Astrocyte of the hippocampus (primary cell): ENCODE results near the gene TOLLIP.
"Not testable (repeated sequence)": the region's sequence is repeated elsewhere in the genome, so short reads cannot be mapped to it uniquely, and the experiment has no call there.

ENCODE experiments used
- DNase-seq: peaks from one replicate; pipeline ENCODE4 v3.0.0; 2011; ENCODE audit warnings: low read depth, low spot score

The TOLLIP gene

DNA sequence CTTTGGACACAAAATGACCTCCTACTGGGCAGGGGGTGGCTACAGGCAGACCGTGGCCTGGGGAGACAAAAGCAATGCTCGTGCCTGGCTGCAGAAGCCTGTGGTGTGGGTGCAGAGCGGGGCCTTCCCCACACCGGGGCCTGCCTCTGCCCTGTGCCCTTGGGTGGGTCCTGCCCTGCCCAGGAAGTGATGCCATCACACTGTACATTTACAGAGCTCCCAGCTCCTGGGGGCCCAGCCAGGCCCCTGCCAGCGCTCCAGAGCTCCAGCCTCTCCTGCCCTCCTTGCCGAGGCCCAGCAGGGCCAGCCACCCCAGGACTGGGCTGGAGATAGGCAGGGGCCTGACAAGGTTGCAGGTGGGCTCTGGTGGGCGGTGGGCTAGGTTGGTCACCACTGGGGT is 46.4 kb downstream of the TOLLIP start:
- DNase-seq = no peak

- peak; percentile 94 for DNase-seq
Measured at GRCh38 chr11:1262172-1263006, 47.0 kb downstream of the TOLLIP start.

DNA sequence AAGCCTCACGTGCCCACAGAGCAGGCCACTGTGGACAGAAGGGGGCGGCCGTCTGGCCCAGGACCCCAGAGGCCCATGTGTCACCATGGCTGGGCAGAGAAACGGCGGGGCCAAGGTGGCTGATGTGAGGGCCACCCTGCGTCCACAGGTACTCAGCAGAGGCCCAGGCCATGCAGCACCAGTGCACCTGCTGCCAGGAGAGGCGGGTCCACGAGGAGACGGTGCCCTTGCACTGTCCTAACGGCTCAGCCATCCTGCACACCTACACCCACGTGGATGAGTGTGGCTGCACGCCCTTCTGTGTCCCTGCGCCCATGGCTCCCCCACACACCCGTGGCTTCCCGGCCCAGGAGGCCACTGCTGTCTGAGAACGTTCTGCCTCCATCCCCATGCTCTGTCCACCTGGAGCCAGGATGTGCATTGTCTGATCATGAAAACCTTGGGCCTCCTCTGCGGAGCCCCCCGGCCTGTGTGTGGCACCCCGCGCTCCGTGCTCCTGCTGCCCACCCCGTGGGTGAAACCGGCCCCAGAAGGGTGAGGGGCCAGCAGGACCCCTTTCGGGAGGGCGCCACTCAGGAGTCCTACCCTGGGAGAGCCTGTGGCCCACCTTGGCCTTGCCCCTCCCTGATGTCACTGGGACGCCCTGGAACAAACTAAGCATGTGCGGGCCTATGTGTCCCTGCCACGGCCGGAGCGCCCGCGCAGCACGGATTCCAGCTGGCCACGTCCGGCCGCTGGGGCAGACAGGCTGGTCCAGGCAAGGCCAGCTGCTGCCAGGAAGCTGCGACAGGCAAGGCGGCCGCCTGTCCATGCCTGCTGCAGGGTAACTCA is 48.0 kb downstream of the TOLLIP start:
- no peak for DNase-seq

- DNase-seq = no peak
Measured at GRCh38 chr11:1260620-1261019, 48.8 kb downstream of the TOLLIP start.

- DNase-seq = no peak
Measured at GRCh38 chr11:1260023-1260501, 49.4 kb downstream of the TOLLIP start.

DNA sequence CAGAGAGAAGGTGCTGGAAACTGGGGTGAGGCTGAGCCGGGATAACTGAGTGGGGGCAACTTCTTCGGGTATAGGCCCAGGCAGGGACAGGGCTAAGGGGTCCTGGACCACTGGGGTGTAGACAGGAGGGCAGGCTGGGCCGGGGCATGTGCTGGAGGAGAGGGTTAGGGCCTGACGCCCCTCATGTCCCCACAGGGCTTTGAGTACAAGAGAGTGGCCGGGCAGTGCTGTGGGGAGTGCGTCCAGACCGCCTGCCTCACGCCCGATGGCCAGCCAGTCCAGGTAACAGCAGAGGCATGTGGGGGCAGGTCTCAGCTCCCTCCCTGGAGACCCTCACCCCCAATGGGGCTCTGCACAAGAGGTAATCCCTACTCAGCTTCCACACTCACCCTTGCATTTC is 49.9 kb downstream of the TOLLIP start:
- DNase-seq = no peak

DNA sequence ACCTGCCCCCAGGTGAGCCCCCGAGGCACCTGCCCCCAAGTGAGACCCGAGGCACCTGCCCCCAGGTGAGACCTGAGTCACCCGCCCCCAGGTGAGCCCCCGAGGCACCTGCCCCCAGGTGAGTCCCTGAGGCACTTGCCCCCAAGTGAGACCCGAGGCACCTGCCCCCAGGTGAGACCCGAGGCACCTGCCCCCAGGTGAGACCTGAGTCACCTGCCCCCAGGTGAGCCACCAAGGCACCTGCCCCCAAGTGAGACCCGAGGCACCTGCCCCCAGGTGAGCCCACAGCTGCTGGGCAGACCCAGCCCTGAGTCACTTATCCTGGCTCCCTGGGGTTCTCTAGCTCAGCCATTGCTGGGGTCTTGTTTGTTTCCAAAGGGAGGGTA is 50.4 kb downstream of the TOLLIP start:
- no peak for DNase-seq

DNA sequence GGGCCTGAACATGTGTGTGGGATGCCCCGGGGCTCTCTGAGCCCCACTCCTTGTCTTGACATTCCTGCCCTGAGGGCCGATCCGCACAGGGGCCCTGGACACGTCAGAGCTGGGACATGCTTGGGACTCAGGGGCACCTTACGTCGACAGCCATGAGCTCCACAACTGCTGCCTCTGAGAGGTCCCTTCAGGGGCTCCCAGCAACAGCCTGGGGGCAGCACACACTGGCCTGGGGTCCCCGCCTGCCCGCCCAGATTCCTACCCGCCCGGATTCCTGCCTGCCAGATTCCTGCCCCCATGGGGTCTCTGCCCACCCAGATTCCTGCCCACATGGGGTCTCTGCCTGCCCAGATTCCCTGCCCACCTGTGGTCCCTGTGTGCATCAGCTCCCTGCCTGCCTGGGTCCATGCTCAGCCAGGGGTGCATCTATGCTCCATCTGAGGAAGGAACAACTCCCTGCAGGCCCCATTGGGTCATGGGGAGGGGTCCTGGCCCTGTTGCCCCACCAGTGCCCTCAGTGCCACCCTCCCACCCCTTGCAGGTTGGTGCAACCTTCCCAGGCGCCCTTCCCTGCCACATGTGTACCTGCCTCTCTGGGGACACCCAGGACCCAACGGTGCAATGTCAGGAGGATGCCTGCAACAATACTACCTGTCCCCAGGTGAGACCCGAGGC is 50.9 kb downstream of the TOLLIP start:
- no peak for DNase-seq

DNA sequence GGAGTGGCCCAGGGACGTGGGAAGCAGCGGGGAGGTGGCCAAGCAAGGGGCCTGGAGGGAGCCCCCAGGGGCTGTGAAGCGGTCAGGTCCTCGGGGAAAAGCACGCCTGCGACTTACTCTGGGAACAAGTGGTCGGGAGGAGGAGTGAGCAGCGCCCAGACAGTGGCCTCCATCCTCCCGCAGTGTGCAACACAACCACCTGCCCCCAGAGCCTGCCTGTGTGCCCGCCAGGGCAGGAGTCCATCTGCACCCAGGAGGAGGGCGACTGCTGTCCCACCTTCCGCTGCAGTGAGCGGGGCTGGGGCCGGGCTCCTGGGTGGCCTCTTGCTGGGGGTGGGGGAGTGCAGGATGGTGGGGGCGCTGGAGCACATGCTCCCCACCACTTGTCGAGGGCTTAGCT is 51.5 kb downstream of the TOLLIP start:
- no peak for DNase-seq

DNA sequence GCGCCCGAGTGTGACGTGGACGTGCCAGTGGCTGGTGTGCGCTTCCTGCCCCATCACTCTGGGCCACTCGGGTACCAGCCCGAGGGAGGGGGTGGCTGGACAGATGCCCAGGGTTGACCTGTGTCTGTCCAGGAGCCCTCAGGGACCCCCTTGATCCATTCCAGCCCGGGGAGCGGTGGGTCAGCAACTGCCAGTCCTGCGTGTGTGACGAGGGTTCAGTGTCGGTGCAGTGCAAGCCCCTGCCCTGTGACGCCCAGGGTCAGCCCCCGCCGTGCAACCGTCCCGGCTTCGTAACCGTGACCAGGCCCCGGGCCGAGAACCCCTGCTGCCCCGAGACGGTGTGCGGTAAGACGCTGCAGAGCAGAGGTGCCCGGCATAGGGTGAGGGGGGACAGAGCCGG is 52.1 kb downstream of the TOLLIP start:
- no peak for DNase-seq

DNA sequence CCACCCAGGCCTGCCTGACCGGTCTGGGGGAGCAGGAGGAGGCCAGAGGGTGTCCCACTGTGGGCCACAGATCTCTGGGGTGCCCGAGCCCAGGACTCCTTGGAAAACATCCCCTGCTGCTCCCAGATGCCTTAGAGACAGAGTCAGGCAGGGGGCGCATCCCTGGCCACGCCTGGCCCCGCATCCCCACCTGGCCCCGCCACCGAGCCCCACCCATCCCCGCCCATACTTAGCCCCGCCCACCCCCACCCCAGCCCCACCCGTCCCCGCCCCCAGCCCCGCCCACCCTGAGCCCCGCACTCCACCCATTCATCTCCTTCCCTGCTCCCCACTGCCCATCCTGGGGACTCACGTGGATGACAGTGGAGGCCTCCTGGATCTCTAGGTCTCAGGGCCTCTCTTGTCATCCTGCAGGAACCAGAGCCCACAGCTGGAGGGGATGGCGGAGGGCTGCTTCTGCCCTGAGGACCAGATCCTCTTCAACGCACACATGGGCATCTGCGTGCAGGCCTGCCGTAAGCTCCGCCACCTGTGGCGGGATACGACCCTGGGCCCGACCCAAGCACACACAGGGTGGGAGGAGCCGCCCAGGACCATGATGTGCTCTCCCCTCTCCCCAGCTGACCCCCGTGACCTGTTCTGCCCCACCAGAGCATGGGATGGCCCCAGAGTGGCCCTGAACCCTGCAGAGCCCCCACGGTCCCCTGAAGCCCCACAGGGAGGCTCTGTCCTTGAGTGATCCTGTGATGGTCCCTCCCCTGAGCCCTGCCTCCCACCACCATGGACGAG is 53.0 kb downstream of the TOLLIP start:
- DNase-seq = no peak

GRCh38 chr11:1255151-1255550 is 54.3 kb downstream of the TOLLIP start:
- no peak for DNase-seq

DNA sequence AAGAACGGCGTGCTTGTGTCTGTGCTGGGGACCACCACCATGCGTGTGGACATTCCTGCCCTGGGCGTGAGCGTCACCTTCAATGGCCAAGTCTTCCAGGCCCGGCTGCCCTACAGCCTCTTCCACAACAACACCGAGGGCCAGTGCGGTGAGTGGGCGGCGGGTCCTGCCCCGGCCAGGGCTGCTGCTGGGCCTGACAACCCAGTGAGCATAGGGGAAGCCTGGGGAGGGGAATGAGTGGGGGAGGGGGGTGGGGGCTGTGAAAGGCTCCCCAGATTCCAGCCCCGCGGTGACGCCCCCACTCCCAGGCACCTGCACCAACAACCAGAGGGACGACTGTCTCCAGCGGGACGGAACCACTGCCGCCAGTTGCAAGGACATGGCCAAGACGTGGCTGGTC is 54.7 kb downstream of the TOLLIP start:
- DNase-seq = no peak

DNA sequence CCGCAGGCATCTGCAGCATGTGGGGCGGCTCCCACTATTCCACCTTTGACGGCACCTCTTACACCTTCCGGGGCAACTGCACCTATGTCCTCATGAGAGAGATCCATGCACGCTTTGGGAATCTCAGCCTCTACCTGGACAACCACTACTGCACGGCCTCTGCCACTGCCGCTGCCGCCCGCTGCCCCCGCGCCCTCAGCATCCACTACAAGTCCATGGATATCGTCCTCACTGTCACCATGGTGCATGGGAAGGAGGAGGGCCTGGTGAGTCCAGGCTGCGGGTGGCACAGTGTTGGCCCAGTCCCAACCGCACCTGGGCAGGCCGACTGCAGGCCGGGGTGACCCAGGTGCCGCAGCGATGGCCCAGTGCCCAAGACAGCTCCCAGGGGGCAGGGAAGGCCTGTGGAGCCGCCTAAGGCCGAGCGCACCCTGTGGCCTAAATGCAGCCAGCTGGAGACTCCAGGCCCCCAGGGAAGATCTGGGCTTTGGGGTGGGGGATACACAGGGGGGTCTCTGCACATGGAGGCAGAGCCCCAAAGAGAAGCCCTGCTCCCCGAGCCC is 55.3 kb downstream of the TOLLIP start:
- no peak for DNase-seq

DNA sequence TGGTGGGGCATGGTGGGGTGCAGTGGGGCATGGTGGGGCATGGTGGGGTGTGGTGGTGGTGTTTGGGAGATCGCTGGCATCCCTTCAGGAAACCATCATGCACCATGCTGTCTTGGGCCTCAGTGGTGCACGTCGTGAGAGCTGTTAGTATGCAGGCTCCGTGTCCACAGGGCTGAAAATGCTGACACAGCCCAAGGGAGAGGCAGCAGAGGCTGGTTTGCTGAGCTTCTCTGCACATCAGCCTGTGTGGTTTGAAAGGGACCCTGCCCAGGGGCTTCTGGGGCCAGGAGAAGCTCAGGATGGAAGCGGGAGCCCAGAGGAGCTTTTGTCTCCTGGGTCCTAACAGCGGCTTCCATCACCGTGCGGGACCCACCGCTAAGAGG is 56.3 kb downstream of the TOLLIP start:
- DNase-seq = no peak

DNA sequence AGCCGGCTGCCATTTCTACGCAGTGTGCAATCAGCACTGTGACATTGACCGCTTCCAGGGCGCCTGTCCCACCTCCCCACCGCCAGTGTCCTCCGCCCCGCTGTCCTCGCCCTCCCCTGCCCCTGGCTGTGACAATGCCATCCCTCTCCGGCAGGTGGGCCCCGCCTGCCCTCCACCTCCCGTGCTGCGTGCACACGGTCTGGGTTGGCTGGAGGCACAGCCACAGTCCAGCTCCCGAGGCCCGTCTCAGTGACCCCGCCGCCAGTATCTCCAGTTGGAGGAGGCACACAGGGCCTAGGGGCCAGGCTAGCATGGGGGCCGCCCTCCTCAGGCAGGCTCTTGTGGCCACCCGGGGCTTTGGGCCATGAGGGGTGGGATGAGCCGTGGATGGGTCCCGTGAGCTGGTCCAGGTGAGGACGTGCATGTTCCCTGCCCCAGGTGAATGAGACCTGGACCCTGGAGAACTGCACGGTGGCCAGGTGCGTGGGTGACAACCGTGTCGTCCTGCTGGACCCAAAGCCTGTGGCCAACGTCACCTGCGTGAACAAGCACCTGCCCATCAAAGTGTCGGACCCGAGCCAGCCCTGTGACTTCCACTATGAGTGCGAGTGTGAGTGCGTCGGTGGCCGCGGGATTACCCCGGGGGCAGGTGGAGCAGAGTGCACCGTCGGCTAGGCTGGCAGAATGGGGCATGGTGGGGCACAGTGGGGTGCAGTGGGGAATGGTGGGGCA is 56.9 kb downstream of the TOLLIP start:
- no peak for DNase-seq

DNA sequence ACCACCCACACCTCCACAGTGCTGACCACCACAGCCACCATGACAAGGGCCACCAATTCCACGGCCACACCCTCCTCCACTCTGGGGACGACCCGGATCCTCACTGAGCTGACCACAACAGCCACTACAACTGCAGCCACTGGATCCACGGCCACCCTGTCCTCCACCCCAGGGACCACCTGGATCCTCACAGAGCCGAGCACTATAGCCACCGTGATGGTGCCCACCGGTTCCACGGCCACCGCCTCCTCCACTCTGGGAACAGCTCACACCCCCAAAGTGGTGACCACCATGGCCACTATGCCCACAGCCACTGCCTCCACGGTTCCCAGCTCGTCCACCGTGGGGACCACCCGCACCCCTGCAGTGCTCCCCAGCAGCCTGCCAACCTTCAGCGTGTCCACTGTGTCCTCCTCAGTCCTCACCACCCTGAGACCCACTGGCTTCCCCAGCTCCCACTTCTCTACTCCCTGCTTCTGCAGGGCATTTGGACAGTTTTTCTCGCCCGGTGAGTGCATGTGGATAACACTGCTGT is 58.1 kb downstream of the TOLLIP start:
- no peak for DNase-seq

DNA sequence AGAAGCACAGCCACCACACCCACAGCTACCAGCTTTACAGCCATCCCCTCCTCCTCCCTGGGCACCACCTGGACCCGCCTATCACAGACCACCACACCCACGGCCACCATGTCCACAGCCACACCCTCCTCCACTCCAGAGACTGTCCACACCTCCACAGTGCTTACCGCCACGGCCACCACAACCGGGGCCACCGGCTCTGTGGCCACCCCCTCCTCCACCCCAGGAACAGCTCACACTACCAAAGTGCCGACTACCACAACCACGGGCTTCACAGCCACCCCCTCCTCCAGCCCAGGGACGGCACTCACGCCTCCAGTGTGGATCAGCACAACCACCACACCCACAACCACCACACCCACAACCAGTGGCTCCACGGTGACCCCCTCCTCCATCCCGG is 59.0 kb downstream of the TOLLIP start:
- not testable (repeated sequence) for DNase-seq

DNA sequence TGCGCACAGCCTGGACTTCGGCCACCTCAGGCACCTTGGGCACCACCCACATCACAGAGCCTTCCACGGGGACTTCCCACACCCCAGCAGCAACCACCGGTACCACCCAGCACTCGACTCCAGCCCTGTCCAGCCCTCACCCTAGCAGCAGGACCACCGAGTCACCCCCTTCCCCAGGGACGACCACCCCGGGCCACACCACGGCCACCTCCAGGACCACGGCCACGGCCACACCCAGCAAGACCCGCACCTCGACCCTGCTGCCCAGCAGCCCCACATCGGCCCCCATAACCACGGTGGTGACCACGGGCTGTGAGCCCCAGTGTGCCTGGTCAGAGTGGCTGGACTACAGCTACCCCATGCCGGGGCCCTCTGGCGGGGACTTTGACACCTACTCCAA is 60.5 kb downstream of the TOLLIP start:
- DNase-seq = not testable (repeated sequence)

GRCh38 chr11:1247026-1247425 is 62.4 kb downstream of the TOLLIP start:
- not testable (repeated sequence) for DNase-seq
